Liver (tissue), 3 donors: Measurements from ENCODE around the gene SLC25A21.

Source experiments
- RAD21 ChIP-seq, 2 donors: IDR thresholded peaks; 2 replicates each; pipeline ENCODE4 v1.6.1; 2016; ENCODE audit warnings: antibody characterized with exemption in 2 of 2, mild to moderate bottlenecking in 2 of 2
- RXRA ChIP-seq, 2 donors: IDR thresholded peaks; 2 replicates each; pipeline ENCODE4 v1.6.1; 2017 to 2018; ENCODE audit warnings: antibody characterized with exemption in 2 of 2, mild to moderate bottlenecking in 1 of 2
- TF ChIP-seq, protein P1 (sequence below): fragments of 150-350 bp; IDR thresholded peaks from 2 replicates; pipeline ENCODE4 v1.5.1; 2017; ENCODE audit warnings: improper control_type of control experiment, low read depth, low read length; ENCODE audit not compliant: missing input control
- TF ChIP-seq, protein P2 (sequence below): IDR thresholded peaks from 2 replicates; pipeline ENCODE4 v1.6.1; 2016; ENCODE audit warnings: antibody characterized with exemption
- donor health status: healthy.
- donor health status: healthy.

DNA sequence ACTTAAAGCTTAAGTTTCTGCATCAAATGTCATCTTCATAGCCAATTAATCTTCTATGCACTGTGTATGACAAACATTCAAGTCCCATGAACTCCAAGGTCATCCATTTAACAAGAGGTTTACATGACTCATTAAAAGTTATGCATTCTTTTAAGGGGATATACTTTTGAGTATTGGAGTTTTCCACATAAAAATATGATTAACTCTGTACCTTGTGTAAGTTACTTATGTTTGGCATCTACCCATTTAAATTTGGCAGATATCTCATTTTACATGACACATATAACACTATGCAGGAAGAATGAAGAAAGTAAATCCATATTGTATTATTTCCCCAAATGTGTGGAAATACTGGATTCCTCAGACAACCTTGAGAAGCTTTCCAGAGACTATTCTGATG, 270.5 kb downstream of the SLC25A21 start:
- TF ChIP-seq, protein P1, sequence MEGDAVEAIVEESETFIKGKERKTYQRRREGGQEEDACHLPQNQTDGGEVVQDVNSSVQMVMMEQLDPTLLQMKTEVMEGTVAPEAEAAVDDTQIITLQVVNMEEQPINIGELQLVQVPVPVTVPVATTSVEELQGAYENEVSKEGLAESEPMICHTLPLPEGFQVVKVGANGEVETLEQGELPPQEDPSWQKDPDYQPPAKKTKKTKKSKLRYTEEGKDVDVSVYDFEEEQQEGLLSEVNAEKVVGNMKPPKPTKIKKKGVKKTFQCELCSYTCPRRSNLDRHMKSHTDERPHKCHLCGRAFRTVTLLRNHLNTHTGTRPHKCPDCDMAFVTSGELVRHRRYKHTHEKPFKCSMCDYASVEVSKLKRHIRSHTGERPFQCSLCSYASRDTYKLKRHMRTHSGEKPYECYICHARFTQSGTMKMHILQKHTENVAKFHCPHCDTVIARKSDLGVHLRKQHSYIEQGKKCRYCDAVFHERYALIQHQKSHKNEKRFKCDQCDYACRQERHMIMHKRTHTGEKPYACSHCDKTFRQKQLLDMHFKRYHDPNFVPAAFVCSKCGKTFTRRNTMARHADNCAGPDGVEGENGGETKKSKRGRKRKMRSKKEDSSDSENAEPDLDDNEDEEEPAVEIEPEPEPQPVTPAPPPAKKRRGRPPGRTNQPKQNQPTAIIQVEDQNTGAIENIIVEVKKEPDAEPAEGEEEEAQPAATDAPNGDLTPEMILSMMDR, result no peak
- TF ChIP-seq RAD21 (IDR thresholded peaks at IDR 0.05) (no peak), RXRA (IDR thresholded peaks at IDR 0.05) (no peak)
- TF ChIP-seq, protein P2, sequence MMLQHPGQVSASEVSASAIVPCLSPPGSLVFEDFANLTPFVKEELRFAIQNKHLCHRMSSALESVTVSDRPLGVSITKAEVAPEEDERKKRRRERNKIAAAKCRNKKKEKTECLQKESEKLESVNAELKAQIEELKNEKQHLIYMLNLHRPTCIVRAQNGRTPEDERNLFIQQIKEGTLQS, result no peak
